KG1 (cell line): ENCODE results near the gene RIPOR2.
A peak's percentile ranks its signal among the peaks of the same experiment; 100 is the strongest.

ENCODE experiments used
- DNase-seq: peaks from one replicate; lab custom pipeline; 2025; lab: John Stamatoyannopoulos, UW

The RIPOR2 gene

GRCh38 chr6:24875534-24875901 is 60.2 kb downstream of the RIPOR2 start:
- no peak for DNase-seq

GRCh38 chr6:24874776-24875533 is 60.8 kb downstream of the RIPOR2 start:
- no peak for DNase-seq

- no peak for DNase-seq
Observed at GRCh38 chr6:24874128-24874527, 61.6 kb downstream of the RIPOR2 start.

- no peak for DNase-seq
Observed at GRCh38 chr6:24872779-24873178, 63.0 kb downstream of the RIPOR2 start.

- no peak for DNase-seq
Observed at GRCh38 chr6:24868765-24869164, 67.0 kb downstream of the RIPOR2 start.

- DNase-seq = no peak
Observed at GRCh38 chr6:24867104-24867703, 68.6 kb downstream of the RIPOR2 start.

- no peak for DNase-seq
Observed at GRCh38 chr6:24865161-24865560, 70.6 kb downstream of the RIPOR2 start.

GRCh38 chr6:24864343-24864742 is 71.4 kb downstream of the RIPOR2 start:
- DNase-seq = no peak

- DNase-seq = no peak
Observed at GRCh38 chr6:24861934-24862333, 73.8 kb downstream of the RIPOR2 start.

GRCh38 chr6:24859608-24860200 is 76.1 kb downstream of the RIPOR2 start:
- DNase-seq = no peak

- DNase-seq = no peak
Observed at GRCh38 chr6:24859132-24859531, 76.6 kb downstream of the RIPOR2 start.

GRCh38 chr6:24858177-24858653 is 77.5 kb downstream of the RIPOR2 start:
- DNase-seq = no peak

- DNase-seq = no peak
Observed at GRCh38 chr6:24856901-24857670, 78.7 kb downstream of the RIPOR2 start.

- no peak for DNase-seq
Observed at GRCh38 chr6:24856246-24856599, 79.5 kb downstream of the RIPOR2 start.

GRCh38 chr6:24855395-24856245 is 80.1 kb downstream of the RIPOR2 start:
- DNase-seq = peak; percentile 18

GRCh38 chr6:24854077-24854666 is 81.6 kb downstream of the RIPOR2 start:
- DNase-seq = no peak

- no peak for DNase-seq
Observed at GRCh38 chr6:24851086-24851485, 84.7 kb downstream of the RIPOR2 start.

- DNase-seq = no peak
Observed at GRCh38 chr6:24849713-24850112, 86.0 kb downstream of the RIPOR2 start.

- DNase-seq = no peak
Observed at GRCh38 chr6:24848461-24848860, 87.3 kb downstream of the RIPOR2 start.

- DNase-seq = no peak
Observed at GRCh38 chr6:24847402-24847801, 88.4 kb downstream of the RIPOR2 start.

GRCh38 chr6:24845578-24845977 is 90.2 kb downstream of the RIPOR2 start:
- DNase-seq = no peak
